ENCODE data around the gene PIGL.

PIGL gene

DNA sequence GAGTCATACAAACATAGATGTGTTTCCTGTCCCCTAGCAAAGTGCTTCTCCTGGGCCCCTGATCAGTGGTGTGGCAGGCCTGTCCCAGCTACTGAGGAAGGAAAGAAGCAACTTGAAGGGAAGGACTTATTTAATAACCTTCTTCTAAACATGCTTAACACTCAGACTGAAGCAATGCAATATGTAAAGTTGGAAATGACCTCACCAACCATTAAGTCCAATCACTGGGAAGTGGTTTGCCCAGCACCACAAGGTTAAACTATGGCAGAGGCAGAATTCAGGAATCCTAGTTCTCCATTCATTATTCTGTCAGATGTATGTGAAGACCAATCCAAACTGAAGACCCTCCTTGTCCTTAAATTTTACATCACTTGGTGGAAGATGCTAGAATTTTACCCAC lies 97.2 kb downstream of the PIGL start:
- no peak for DNase-seq

DNA sequence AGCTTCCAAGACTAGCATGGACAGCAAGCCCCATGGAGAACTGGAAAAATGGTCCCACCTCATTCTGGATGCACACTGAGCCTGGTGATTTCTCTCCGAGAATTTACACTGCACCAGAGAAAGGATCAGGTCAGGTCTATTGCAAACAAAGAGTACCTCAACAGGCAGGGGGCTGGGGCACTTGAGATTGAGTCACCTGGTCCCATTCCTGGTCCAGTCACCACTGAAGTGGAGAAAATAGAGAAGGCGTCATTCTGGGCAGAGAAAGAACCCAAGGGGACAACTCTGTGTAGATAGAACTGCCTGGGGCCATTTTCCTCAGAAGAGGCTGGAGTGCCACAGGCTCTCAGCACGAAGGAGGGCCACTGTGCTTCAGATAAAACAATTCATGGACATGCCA lies 97.8 kb downstream of the PIGL start:
- no peak for DNase-seq

GRCh38 chr17:16319969-16320368 lies 103.0 kb downstream of the PIGL start:
- no peak for DNase-seq

DNA sequence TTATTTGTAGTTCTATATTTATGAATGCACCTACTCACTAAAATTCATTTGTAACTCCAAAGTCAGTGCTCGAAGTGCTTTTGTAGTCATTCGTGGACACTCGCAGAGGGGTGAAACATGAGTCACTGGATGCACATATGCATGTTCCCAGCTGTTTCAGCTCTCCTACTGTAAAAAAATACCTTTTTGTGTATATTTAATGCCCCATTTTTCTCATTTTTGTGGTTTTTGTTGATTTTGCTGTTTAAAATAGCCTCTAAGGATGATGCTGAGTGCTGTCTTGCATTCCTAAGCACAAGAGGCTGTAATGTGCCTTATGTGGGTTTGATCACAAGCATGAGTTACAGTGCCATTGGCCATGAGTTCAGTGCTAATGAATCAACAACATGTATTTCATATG lies 105.6 kb downstream of the PIGL start:
- no peak for DNase-seq

- DNase-seq, result no peak
Observed at GRCh38 chr17:16325964-16326363, 109.0 kb downstream of the PIGL start.

- no peak for DNase-seq
Observed at GRCh38 chr17:16327018-16327417, 110.0 kb downstream of the PIGL start.

- peak; percentile 61 for DNase-seq
Observed at GRCh38 chr17:16328997-16329396, 112.0 kb downstream of the PIGL start.

- no peak for DNase-seq
Observed at GRCh38 chr17:16329519-16330271, 112.7 kb downstream of the PIGL start.

- DNase-seq, result no peak
Observed at GRCh38 chr17:16338391-16338790, 121.4 kb downstream of the PIGL start.

GRCh38 chr17:16339402-16339801 lies 122.4 kb downstream of the PIGL start:
- no peak for DNase-seq

- no peak for DNase-seq
Observed at GRCh38 chr17:16339959-16340358, 122.9 kb downstream of the PIGL start.

GRCh38 chr17:16342979-16343378 lies 126.0 kb downstream of the PIGL start:
- no peak for DNase-seq

DNA sequence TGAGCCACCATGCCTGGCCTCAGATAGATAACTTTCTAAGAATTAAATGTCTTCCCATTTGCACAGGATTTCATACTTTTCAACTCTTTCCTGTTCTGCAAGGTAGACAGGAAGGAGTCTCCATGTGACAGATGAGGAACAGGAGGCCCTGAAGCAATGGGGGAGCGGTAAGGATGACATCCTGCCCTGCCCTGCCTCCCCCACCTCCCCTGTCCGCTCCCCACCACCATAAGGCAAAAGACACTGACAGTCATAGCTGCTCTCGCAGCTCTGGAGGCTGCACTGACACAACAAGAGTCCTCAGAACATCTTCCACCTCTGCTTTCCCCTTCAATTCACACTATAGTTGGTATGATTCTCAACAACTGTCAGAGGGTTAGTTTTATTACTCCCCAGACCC lies 126.6 kb downstream of the PIGL start:
- DNase-seq, result no peak

GRCh38 chr17:16345565-16345964 lies 128.6 kb downstream of the PIGL start:
- DNase-seq, result no peak

DNA sequence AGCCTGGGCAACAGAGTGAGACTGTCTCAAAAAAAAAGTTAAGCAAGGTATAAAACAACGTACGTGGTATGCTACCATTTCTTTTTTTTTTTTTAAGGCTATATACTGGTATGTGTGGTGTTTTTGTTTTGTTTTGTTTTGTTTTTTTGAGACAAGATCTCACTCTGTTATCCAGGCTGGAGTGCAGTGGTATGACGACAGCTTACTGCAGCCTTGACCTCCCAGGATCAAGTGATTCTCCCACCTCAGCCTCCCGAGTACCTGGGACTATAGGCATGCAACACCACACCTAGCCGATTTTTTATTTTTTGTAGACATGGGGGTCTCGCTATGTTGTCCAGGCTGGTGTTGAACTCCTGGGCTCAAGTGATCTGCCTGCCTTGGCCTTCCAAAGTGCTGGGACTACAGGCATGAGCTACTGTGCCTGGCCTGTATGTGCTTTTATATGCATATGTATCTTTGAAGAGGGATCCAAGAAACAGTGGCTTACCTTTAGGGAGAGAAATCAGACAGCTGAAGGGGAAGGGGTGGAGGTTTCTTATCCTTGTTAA lies 129.8 kb downstream of the PIGL start:
- no peak for DNase-seq

DNA sequence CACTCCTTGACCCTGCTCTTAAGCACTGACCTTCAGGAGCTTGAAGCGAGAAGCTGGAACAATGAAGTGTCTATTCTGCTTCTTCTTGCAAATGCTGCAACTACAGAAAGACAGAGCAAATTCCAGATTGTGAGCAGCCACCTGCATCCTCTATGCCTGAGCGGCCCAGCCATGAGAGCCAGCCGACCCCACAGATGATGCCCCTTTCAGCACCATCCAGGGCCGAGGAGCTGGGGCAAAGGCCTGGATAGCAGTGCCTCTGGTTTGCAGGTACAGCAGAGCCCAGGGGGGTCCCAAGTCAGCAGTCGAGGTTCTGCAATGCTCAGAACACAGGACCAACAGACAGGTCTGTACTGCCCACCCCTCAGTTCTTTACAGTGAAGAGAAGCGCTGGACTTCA lies 131.6 kb downstream of the PIGL start:
- DNase-seq, result no peak

DNA sequence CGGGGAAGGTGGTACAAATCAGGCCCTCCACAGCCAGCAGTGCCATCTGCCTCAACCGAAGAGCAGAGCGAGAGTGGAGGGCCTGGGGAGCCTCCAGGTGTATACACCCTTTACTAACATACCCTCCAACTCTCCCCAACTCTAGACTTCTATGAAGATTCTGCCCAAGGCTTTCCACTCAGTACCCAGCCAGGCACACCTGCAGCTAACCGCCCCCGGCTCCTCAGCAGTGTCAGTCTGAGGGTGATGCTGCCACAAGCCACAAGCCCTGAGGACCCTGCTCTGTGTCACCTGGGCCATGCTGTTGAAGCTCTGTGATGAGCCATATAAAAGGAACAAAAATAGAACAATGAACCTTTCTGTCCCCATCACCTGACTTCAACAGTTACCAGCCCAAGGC lies 132.4 kb downstream of the PIGL start:
- DNase-seq, result no peak

- DNase-seq, result no peak
Observed at GRCh38 chr17:16351831-16352230, 134.8 kb downstream of the PIGL start.

- no peak for DNase-seq
Observed at GRCh38 chr17:16352303-16352666, 135.3 kb downstream of the PIGL start.

DNA sequence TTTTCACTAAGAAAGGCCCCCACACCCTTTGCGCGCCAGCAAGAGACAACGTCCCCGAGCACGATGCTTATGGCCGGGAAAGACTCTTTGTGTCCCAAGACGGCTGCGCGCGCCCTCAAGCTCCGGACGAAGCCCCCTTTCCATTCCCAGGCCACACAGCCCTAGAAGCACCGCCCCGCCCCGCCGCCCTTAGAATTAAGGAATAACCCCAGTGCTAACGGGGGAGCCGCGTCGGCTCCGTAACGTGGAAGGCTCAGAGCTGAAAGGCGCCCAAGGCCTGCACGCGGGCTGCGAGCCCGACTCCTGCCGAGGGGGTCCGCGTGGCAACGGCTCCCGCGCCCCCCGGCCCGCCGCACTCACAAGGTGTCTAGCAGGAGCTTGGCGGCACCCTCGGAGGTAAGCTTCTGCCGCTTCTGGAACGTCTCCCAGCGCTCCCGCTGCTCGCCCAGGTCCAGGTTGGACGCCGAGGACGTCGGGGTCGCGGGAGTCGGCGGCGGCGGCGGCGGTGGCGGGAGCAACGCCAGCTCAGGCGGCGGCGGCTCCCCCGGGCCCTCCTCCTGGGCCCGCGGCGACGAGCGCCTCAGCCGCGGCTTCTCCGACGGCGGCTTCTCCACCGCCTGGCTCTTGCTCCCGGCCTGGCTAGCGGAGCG lies 135.8 kb downstream of the PIGL start:
- DNase-seq, result no peak

DNA sequence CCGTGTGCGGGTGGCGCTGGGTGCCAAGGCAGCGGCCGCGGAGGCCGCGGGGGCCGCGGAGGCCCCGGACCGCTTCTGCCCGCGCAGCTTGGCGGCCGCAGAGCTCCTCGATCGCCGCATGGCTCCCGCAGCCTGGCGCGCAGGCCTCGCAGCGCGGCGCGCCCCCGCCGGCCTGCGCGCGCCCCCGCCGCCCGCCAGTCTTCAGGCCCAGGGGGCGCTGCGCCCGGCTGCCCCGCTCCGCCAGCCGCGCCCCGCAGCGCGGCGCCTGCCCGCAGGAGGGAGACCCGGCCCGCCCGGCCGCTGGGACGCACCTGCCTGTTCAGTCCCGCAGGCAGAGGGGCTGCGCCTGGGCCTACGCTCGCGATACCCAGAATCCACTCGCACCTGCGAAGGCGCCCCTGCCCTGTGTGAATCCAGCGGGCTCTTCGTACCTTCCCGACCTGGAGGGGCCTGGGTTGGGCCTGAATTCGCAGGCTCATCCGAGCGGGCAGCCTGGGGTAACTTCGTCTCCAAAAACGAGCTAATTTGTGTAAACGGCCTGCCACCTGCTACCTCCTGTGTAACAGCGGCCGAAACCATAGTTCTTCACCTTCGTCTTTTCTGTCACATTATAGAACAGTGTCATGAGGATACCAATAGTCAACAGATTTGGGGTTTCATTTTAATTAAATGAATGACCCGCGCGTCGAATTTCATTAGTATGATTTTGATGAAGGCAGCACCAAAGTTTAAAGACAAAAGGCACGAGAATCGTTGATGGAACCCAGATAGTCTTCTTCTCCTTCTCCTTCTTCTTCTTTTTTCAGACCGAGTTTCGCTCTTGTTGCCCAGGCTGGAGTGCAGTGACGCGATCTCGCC lies 136.5 kb downstream of the PIGL start, which contains the start of gene CENPV:
Gene CENPV (minus strand): TSS at position 153 of the 858 bp plus-strand sequence. CDS start 33 bp downstream, at position 120.
- no peak for DNase-seq

DNA sequence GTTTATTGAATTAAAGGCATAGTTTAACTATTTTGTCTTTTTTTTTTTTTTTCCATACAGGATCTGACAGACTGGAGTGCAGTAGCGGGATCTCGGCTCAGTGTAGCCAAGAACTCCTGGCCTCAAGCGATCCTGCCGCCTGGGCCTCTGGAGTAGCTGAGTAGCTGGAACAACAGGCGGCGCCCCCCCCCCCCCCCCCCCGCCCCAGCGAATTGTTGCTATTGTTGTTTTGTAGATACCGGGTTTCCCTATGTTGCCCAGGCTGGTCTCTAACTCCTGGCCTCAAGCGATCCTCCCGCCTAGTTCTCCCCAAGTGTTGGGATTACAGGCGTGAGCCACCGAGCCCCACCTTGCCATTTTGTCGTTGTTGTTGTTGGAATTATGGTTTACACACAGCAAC lies 137.6 kb downstream of the PIGL start:
- DNase-seq, result no peak

- DNase-seq, result no peak
Observed at GRCh38 chr17:16358394-16358793, 141.4 kb downstream of the PIGL start.

All from NCI-H1436 treated with DMSO at 0.1 percent for 48 hours (cell line).